Neural cell (in vitro differentiated cells): Measurements from ENCODE around the gene FCHSD2. TPM values are rescaled to one million over a fixed set of nuclear protein-coding genes. Genes with fewer than 3 reads are reported as not detected.
"Not testable (repeated sequence)": the region's sequence is repeated elsewhere in the genome, so short reads cannot be mapped to it uniquely, and the experiment has no call there.

Source experiments
- H2AFZ ChIP-seq: fragments of 200-600, 300-800 bp; sonication (generic), shearing (Covaris generic); 2 replicates; pipeline ENCODE4 v1.6.0; 2014; ENCODE audit warnings: low read depth, mild to moderate bottlenecking, antibody characterized with exemption, low read length, moderate library complexity
- H3F3A ChIP-seq: fragments of 200-600 bp; shearing (Covaris generic); 2 replicates; pipeline ENCODE4 v1.6.1; 2016; ENCODE audit warnings: mild to moderate bottlenecking, moderate library complexity, mixed read lengths, antibody characterized with exemption, low read length; ENCODE audit not compliant: insufficient read depth, poor library complexity, severe bottlenecking
- H3K27ac ChIP-seq: fragments of 200-600, 300-800 bp; sonication (generic), shearing (Covaris generic); 2 replicates; pipeline ENCODE4 v1.5.1; 2014; ENCODE audit warnings: mild to moderate bottlenecking, low read length, moderate library complexity
- H3K27me3 ChIP-seq: fragments of 300-800, 200-600 bp; sonication (generic), shearing (Covaris generic); 2 replicates; pipeline ENCODE4 v1.6.0; 2014; ENCODE audit warnings: mild to moderate bottlenecking, low read depth, low read length, moderate library complexity; ENCODE audit not compliant: insufficient read depth
- H3K36me3 ChIP-seq: fragments of 300-800, 200-600 bp; sonication (generic), shearing (Covaris generic); 2 replicates; pipeline ENCODE4 v1.5.1; 2014; ENCODE audit warnings: mild to moderate bottlenecking, antibody characterized with exemption, low read length, moderate library complexity; ENCODE audit not compliant: insufficient read depth
- H3K4me2 ChIP-seq: fragments of 300-800, 200-600 bp; sonication (generic), shearing (Covaris generic); 2 replicates; pipeline ENCODE4 v1.6.0; 2014; ENCODE audit warnings: mild to moderate bottlenecking, low read length
- H3K4me3 ChIP-seq: fragments of 300-800, 200-600 bp; sonication (generic), shearing (Covaris generic); 2 replicates; pipeline ENCODE4 v1.5.1; 2014; ENCODE audit warnings: mild to moderate bottlenecking, low read length, moderate library complexity
- H3K79me2 ChIP-seq: fragments of 200-600 bp; shearing (Covaris generic); replicated peaks from 2 replicates; pipeline ENCODE4 v1.6.0; 2014; ENCODE audit warnings: mild to moderate bottlenecking, low read length, moderate library complexity; ENCODE audit not compliant: insufficient read depth
- H3K9ac ChIP-seq: fragments of 300-800, 200-600 bp; sonication (generic), shearing (Covaris generic); 2 replicates; pipeline ENCODE4 v1.6.1; 2016; ENCODE audit warnings: mild to moderate bottlenecking, low read length, mixed read lengths
- H3K9me2 ChIP-seq: fragments of 200-600 bp; shearing (Covaris generic); 2 replicates; pipeline ENCODE4 v1.6.1; 2016; ENCODE audit warnings: mild to moderate bottlenecking, low read length, mixed read lengths; ENCODE audit not compliant: insufficient read depth
- H3K9me3 ChIP-seq: fragments of 200-600, 300-800 bp; sonication (generic), shearing (Covaris generic); 2 replicates; pipeline ENCODE4 v1.6.1; 2016; ENCODE audit warnings: mild to moderate bottlenecking, mixed run types, low read length, moderate library complexity, mixed read lengths
- H4K20me1 ChIP-seq: fragments of 200-600 bp; shearing (Covaris generic); 2 replicates; pipeline ENCODE4 v1.6.1; 2016; ENCODE audit warnings: mild to moderate bottlenecking, mixed run types; ENCODE audit not compliant: insufficient read depth
- EP300 ChIP-seq: fragments of 450-650 bp; conservative IDR thresholded peaks from 2 replicates; pipeline ENCODE4 v1.6.1; 2014; ENCODE audit warnings: antibody characterized with exemption, mild to moderate bottlenecking, moderate library complexity; ENCODE audit not compliant: poor library complexity, severe bottlenecking
- EZH2 ChIP-seq: fragments of 200-600, 300-800 bp; shearing (Covaris generic), sonication (generic); IDR thresholded peaks from 2 replicates; pipeline ENCODE4 v1.6.1; 2014; ENCODE audit warnings: antibody characterized with exemption, low read length, borderline replicate concordance, mild to moderate bottlenecking; ENCODE audit not compliant: insufficient read depth, poor library complexity, severe bottlenecking
- MXI1 ChIP-seq: fragments of 450-650 bp; conservative IDR thresholded peaks from 2 replicates; pipeline ENCODE4 v1.6.1; 2014; ENCODE audit warnings: antibody characterized with exemption, mild to moderate bottlenecking; ENCODE audit not compliant: poor library complexity, severe bottlenecking
- POLR2AphosphoS5 ChIP-seq: IDR thresholded peaks from 2 replicates; pipeline ENCODE4 v1.6.1; 2012
- RAD21 ChIP-seq: fragments of 450-650 bp; conservative IDR thresholded peaks from 2 replicates; pipeline ENCODE4 v1.6.1; 2014; ENCODE audit warnings: antibody characterized with exemption, mild to moderate bottlenecking, moderate library complexity
- SMC3 ChIP-seq: fragments of 450-650 bp; conservative IDR thresholded peaks from 2 replicates; pipeline ENCODE4 v1.6.1; 2014; ENCODE audit warnings: antibody characterized with exemption, mild to moderate bottlenecking, moderate library complexity; ENCODE audit not compliant: poor library complexity
- TAF1 ChIP-seq: IDR thresholded peaks from 2 replicates; pipeline ENCODE4 v1.6.1; 2012; ENCODE audit warnings: low read depth
- polyA plus RNA-seq: library from polyadenylated mRNA; depleted of rRNA; stranded (reverse); fragments of >200 nt; gene quantifications from 2 replicates; pipeline ENCODE4 v1.2.3, GENCODE V29; 2014
- TF ChIP-seq, protein P1 (sequence below): fragments of 450-650 bp; IDR thresholded peaks from 2 replicates; pipeline ENCODE4 v1.5.1; 2014; ENCODE audit warnings: antibody characterized with exemption, mild to moderate bottlenecking, moderate library complexity; ENCODE audit not compliant: poor library complexity, severe bottlenecking
- TF ChIP-seq, protein P2 (sequence below): IDR thresholded peaks from 2 replicates; pipeline ENCODE4 v1.6.1; 2012; ENCODE audit warnings: borderline replicate concordance

FCHSD2 gene
- polyA plus RNA-seq, 1 donor from 2014 or later: 40.8 TPM

DNA sequence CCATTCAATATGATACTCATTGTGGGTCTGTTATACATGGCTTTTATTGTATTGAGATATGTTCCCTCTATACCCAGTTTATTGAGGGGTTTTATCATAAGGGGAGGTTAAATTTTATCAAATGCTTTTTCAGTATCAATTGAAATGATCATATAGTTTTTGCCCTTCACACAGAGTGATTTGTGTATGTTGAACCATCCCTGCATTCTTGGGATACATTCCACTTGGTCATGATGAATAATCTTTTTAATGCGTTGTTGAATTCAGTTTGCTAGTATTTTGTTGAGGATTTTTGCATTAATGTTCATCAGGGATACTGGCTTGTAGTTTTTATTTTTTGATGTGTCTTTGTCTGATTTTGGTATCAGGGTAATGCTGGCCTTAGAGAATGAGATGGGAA lies 229.9 kb downstream of the FCHSD2 start:
- no peaks in the 10 kb centered on the region for H3K36me3 ChIP-seq
- H3K27me3 ChIP-seq: no peaks in the 10 kb centered on the region
- H3K9me3 ChIP-seq: peaks cover 16% of the 10 kb centered on the region

DNA sequence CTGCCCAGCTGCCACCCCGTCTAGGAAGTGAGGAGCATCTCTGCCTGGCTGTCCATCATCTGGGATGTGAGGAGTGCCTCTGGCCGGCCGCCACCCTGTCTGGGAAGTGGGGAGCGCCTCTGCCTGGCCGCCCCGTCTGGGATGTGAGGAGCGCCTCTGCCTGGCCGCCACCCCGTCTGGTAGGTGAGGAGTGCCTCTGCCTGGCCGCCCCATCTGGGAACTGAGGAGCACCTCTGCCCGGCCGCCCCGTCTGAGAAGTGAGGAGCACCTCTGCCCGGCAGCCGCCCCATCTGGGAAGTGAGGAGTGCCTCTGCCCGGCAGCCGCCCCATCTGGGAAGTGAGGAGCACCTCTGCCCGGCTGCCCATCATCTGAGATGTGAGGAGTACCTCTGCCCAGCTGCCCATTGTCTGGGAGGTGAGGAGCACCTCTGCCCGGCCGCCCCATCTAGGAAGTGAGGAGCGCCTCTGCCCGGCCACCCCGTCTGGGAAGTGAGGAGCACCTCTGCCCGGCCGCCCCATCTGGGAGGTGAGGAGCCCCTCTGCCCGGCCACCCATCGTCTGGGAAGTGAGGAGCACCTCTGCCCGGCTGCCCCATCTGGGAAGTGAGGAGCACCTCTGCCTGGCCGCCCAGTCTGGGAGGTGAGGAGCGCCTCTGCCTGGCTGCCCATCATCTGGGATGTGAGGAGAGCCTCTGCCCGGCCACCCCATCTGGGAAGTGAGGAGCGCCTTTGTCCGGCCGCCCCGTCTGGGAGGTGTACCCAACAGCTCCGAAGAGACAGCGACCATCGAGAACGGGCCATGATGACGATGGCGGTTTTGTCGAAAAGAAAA lies 232.3 kb downstream of the FCHSD2 start:
- not testable (repeated sequence) for H4K20me1 ChIP-seq, H3K27ac ChIP-seq, H3K79me2 ChIP-seq, H3K4me2 ChIP-seq, H3F3A ChIP-seq, H2AFZ ChIP-seq, H3K9me2 ChIP-seq, H3K36me3 ChIP-seq, H3K27me3 ChIP-seq, H3K4me3 ChIP-seq, H3K9ac ChIP-seq
- H3K9me3 ChIP-seq: peaks cover 16% of the 10 kb centered on the region

More for the DNA sequence above, 229.9 kb downstream of the FCHSD2 start:
- no peak overlapping the region for H3K4me2 ChIP-seq
- TF ChIP-seq EZH2: no peak
- TF ChIP-seq TAF1: no peak
- no peak for TF ChIP-seq RAD21
- no peak for TF ChIP-seq MXI1
- no peak for TF ChIP-seq EP300
- TF ChIP-seq, protein P1, sequence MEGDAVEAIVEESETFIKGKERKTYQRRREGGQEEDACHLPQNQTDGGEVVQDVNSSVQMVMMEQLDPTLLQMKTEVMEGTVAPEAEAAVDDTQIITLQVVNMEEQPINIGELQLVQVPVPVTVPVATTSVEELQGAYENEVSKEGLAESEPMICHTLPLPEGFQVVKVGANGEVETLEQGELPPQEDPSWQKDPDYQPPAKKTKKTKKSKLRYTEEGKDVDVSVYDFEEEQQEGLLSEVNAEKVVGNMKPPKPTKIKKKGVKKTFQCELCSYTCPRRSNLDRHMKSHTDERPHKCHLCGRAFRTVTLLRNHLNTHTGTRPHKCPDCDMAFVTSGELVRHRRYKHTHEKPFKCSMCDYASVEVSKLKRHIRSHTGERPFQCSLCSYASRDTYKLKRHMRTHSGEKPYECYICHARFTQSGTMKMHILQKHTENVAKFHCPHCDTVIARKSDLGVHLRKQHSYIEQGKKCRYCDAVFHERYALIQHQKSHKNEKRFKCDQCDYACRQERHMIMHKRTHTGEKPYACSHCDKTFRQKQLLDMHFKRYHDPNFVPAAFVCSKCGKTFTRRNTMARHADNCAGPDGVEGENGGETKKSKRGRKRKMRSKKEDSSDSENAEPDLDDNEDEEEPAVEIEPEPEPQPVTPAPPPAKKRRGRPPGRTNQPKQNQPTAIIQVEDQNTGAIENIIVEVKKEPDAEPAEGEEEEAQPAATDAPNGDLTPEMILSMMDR: no peak
- no peak overlapping the region for H3K4me3 ChIP-seq
- H2AFZ ChIP-seq: no peak overlapping the region
- H3K9me2 ChIP-seq: no peaks in the 10 kb centered on the region
- no peak overlapping the region for H3K9ac ChIP-seq
- no peaks in the 10 kb centered on the region for H4K20me1 ChIP-seq
- H3K79me2 ChIP-seq: no peaks in the 10 kb centered on the region
- H3F3A ChIP-seq: no peaks in the 10 kb centered on the region
- no peak overlapping the region for H3K27ac ChIP-seq

DNA sequence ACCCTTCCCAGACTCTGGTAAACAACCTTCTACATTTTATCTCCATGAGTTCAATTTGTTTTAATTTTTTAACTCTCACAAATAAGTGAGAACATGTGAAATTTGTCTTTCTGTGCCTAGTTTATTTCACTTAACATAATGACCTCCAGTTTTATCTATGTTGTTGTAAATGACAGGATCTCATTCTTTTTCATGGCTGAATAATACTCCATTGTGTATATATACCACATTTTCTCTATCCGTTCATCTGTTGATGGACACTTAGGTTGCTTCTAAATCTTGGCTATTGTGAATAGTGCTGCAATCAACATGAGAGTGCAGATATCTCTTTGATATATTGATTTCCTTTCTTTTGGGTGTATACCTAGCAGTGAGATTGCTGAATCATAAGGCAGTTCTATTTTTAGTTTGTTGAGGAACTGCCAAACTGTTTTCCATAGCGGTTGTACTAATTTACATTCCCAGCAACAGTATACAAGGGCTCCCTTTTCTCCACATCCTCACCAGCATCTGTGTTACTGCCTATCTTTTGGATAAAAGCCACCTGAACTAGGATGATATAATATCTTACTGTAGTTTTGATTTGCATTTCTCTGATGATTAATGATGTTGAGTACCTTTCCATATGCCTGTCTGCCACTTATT lies 234.0 kb downstream of the FCHSD2 start:
- no peak overlapping the region for H3K4me3 ChIP-seq
- H4K20me1 ChIP-seq: no peaks in the 10 kb centered on the region
- H3F3A ChIP-seq: no peaks in the 10 kb centered on the region
- H2AFZ ChIP-seq: no peak overlapping the region
- H3K4me2 ChIP-seq: no peak overlapping the region
- peaks cover 14% of the 10 kb centered on the region for H3K9me3 ChIP-seq
- H3K79me2 ChIP-seq: no peaks in the 10 kb centered on the region
- no peaks in the 10 kb centered on the region for H3K9me2 ChIP-seq
- TF ChIP-seq MXI1 (no peak), POLR2AphosphoS5 (no peak), TAF1 (no peak), RAD21 (no peak), SMC3 (no peak), EP300 (no peak), EZH2 (no peak)
- TF ChIP-seq, protein P2, sequence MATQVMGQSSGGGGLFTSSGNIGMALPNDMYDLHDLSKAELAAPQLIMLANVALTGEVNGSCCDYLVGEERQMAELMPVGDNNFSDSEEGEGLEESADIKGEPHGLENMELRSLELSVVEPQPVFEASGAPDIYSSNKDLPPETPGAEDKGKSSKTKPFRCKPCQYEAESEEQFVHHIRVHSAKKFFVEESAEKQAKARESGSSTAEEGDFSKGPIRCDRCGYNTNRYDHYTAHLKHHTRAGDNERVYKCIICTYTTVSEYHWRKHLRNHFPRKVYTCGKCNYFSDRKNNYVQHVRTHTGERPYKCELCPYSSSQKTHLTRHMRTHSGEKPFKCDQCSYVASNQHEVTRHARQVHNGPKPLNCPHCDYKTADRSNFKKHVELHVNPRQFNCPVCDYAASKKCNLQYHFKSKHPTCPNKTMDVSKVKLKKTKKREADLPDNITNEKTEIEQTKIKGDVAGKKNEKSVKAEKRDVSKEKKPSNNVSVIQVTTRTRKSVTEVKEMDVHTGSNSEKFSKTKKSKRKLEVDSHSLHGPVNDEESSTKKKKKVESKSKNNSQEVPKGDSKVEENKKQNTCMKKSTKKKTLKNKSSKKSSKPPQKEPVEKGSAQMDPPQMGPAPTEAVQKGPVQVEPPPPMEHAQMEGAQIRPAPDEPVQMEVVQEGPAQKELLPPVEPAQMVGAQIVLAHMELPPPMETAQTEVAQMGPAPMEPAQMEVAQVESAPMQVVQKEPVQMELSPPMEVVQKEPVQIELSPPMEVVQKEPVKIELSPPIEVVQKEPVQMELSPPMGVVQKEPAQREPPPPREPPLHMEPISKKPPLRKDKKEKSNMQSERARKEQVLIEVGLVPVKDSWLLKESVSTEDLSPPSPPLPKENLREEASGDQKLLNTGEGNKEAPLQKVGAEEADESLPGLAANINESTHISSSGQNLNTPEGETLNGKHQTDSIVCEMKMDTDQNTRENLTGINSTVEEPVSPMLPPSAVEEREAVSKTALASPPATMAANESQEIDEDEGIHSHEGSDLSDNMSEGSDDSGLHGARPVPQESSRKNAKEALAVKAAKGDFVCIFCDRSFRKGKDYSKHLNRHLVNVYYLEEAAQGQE: no peak
- TF ChIP-seq, protein P1: no peak
- H3K36me3 ChIP-seq: no peaks in the 10 kb centered on the region
- no peak overlapping the region for H3K9ac ChIP-seq
- H3K27me3 ChIP-seq: no peaks in the 10 kb centered on the region
- no peak overlapping the region for H3K27ac ChIP-seq
